Right lobe of liver (tissue), 6 donors: ENCODE data around the gene COPB1. TPM values are rescaled to one million over a fixed set of nuclear protein-coding genes. Genes with fewer than 3 reads are reported as not detected.

ENCODE experiments used
- ATAC-seq, 4 donors: fragments of 200-7000 bp; cut with Tn5 transposase; one replicate each; pipeline ENCODE4 v1.9.1; 2020; ENCODE audit warnings: mild to moderate bottlenecking in 4 of 4, moderate library complexity in 4 of 4
- DNase-seq, 3 donors: peaks; one replicate each; pipeline ENCODE4 v3.0.0-alpha.2; 2020
- H3K27ac ChIP-seq, 3 donors: fragments of 200-600 bp; one replicate each; pipeline ENCODE4 v1.8.0; 2022
- H3K27me3 ChIP-seq, 2 donors: fragments of 200-600 bp; one replicate each; pipeline ENCODE4 v1.8.0; 2022
- H3K36me3 ChIP-seq, 4 donors: fragments of 200-600 bp; sonication (generic) in 1 of 4; one replicate each; pipeline versions ENCODE4 v1.5.1 to v1.8.0; 2017 to 2022; ENCODE audit warnings: control low read depth in 1 of 4
- H3K4me1 ChIP-seq, 4 donors: fragments of 200-600 bp; sonication (generic) in 1 of 4; one replicate each; pipeline versions ENCODE4 v1.5.1 to v1.8.0; 2017 to 2022; ENCODE audit warnings: control low read depth in 1 of 4
- H3K4me3 ChIP-seq, 3 donors: fragments of 200-600 bp; one replicate each; pipeline ENCODE4 v1.8.0; 2022
- H3K9me3 ChIP-seq, 4 donors: fragments of 200-600 bp; sonication (generic) in 1 of 4; one replicate each; pipeline versions ENCODE4 v1.5.1 to v1.8.0; 2017 to 2022; ENCODE audit warnings: control low read depth in 1 of 4
- POLR2A ChIP-seq: fragments of 450-650 bp; IDR thresholded peaks from one replicate; pipeline ENCODE4 v1.6.1; 2017; ENCODE audit warnings: antibody characterized with exemption, mild to moderate bottlenecking
- WGBS: methylation state at CpG from one replicate; pipeline ENCODE4 v1.1.6; 2018; ENCODE audit warnings: low coverage, low lambda C conversion rate; ENCODE audit not compliant: insufficient coverage; ENCODE audit errors: missing lambda C conversion rate; 5-methylcytosine and 5-hydroxymethylcytosine counted together
- intact Hi-C, 2 donors: fragments of 100-400 bp; cut with DNase I; formaldehyde crosslinking; loops; one replicate each; pipeline versions ENCODE4 v1.11.2 to v1.14.1; 2022
- total RNA-seq, 6 experiments: library from RNA; depleted of rRNA in 2 of 6; stranded (reverse); fragments of >200 nt in 2 of 6; fragmentation: NEBNext Ultra II Directional in 3 of 6; extraction: Animal tissue kit (Norgen Biotek cat#: 25700) in 3 of 6; gene quantifications; one replicate each; pipeline versions ENCODE4 v1.1.0 to v1.2.4, GENCODE V29; 2016 to 2023
- TF ChIP-seq, protein P1 (sequence below), 4 donors: fragments of 200-600 bp in 3 of 4; fragments of 450-650 bp in 1 of 4; IDR thresholded peaks; one replicate each; pipeline versions ENCODE4 v1.5.1 to v1.8.0; 2016 to 2022; ENCODE audit warnings: antibody characterized with exemption in 4 of 4, mild to moderate bottlenecking in 2 of 4
- donor health status: DM: no; HTN: yes; CAD: no.
- donor health status: DM: no; HTN: no; CAD: no.
- donor health status: DM: no; HTN: no; CAD: no.
- donor health status: DM: no; HTN: yes; CAD: no.
- donor health status: DM: no; HTN: yes; CAD: no.

Gene COPB1
- total RNA-seq, 6 experiments from 2014 or later = 39.1 to 77.8 (median 56.6) TPM

DNA sequence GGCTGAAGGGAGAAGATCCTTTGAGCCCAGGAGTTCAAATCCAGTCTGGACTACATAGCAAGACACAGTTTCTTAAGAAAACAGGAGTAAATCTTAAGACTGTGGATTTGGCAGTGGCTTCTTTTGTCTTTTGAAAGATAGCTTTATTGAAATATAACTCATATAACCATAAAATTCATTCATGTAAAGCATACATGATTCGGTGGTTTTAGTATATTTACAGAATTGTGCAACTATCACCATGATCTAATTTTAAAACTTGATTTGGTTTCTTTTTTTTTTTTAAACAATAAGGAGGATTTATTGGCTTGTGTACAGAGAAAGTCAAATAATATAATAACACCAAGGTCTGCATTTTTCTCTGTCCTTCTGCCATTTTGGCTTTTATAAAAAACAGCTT, 43.6 kb upstream of the COPB1 start:
- Histone ChIP-seq H3K4me1 (peaks cover 0 to 70% (median 5%) of the 10 kb centered on the region in 4 donors), H3K27ac (peak overlapping the region in 2 of 3 donors; percentile 3 to 94), H3K36me3 (no peaks in the 10 kb centered on the region), H3K27me3 (no peaks in the 10 kb centered on the region), H3K9me3 (no peaks in the 10 kb centered on the region), H3K4me3 (no peak overlapping the region)
- intact Hi-C loops = no loop called here
- no peak for DNase-seq
- 13% methylated on average over 1 of the region's 1 CpG for WGBS
- TF ChIP-seq, protein P1, sequence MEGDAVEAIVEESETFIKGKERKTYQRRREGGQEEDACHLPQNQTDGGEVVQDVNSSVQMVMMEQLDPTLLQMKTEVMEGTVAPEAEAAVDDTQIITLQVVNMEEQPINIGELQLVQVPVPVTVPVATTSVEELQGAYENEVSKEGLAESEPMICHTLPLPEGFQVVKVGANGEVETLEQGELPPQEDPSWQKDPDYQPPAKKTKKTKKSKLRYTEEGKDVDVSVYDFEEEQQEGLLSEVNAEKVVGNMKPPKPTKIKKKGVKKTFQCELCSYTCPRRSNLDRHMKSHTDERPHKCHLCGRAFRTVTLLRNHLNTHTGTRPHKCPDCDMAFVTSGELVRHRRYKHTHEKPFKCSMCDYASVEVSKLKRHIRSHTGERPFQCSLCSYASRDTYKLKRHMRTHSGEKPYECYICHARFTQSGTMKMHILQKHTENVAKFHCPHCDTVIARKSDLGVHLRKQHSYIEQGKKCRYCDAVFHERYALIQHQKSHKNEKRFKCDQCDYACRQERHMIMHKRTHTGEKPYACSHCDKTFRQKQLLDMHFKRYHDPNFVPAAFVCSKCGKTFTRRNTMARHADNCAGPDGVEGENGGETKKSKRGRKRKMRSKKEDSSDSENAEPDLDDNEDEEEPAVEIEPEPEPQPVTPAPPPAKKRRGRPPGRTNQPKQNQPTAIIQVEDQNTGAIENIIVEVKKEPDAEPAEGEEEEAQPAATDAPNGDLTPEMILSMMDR (IDR thresholded peaks at IDR 0.05) = no peak
- no peak for TF ChIP-seq POLR2A
- ATAC-seq = no peak

DNA sequence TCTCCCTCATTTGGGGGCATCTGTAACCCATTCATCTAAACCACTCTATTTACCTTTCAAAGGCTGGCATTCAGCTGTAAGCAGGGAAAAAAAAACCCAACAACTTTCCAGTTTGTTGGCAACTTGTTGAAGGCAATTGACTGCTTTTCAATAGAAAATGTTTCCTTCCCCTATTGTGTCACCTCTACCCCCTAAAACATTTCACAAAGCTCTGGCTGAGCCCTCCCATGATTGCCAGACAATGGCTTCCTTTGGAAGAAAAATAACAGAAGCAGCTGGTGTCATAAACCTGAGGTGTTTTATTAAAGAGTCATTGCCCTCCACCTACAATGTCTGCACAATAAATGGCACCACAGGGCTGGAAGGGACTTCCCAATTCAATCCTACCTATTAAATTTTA, 42.7 kb upstream of the COPB1 start:
- Histone ChIP-seq H3K27me3 (no peaks in the 10 kb centered on the region), H3K36me3 (no peaks in the 10 kb centered on the region), H3K27ac (peak overlapping the region in 1 of 3 donors; percentile 94), H3K4me3 (no peak overlapping the region), H3K9me3 (no peaks in the 10 kb centered on the region), H3K4me1 (peaks cover 0 to 71% (median 5%) of the 10 kb centered on the region in 4 donors)
- TF ChIP-seq POLR2A = no peak
- TF ChIP-seq, protein P1 (IDR thresholded peaks at IDR 0.05) = no peak
- intact Hi-C loops = no loop called here
- DNase-seq (no peak), ATAC-seq (no peak)

DNA sequence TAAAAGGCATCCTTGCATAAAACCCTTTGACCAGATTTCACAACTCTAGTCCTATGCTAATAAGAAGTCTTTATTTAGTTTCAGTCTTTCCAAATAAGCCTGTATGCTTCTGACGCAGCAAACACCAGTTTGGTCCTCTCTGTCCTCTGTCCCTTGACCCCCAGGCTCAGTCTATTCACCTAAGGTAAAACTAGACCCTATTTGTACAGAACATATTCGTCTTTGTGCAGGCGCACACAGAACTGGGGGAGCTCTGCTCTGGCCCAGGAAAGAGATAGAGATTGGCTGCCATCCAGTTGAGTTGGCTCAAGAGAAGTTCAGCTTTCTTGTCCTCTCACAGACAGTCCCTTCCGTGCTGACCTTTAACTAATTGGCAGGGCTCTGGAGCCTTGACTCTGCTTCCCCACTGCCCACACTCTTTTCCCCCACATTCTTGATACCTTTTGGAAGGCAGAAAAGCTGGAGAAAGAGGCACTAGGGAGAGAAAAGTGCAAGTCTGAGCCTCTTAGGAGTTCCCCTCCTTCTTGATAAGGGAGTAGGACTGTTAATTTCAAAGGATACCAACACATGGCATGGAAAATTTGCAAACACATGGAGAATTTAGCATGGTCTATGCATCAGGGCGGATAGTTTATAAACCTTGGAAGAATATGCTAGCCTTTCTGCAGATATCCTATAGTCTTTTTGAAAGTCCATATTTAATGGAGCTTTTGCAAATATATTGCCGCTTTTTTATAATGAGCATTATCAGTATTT, 41.8 kb upstream of the COPB1 start:
- peak in 2 of 3 donors; percentile 76 to 93 for DNase-seq
- no peak overlapping the region for H3K4me3 ChIP-seq
- TF ChIP-seq, protein P1 (IDR thresholded peaks at IDR 0.05) = no peak
- peak; percentile 59 for TF ChIP-seq POLR2A
- H3K27ac ChIP-seq = peak overlapping the region; percentile 58 to 94 (median 65)
- H3K9me3 ChIP-seq = no peaks in the 10 kb centered on the region
- WGBS = 32% methylated on average over 6 of the region's 6 CpGs
- ATAC-seq = peak; percentile 79 to 92 (median 86)
- no peaks in the 10 kb centered on the region for H3K27me3 ChIP-seq
- H3K36me3 ChIP-seq = no peaks in the 10 kb centered on the region
- H3K4me1 ChIP-seq = peaks cover 0 to 72% (median 5%) of the 10 kb centered on the region in 4 donors
- intact Hi-C loops = no loop called here

DNA sequence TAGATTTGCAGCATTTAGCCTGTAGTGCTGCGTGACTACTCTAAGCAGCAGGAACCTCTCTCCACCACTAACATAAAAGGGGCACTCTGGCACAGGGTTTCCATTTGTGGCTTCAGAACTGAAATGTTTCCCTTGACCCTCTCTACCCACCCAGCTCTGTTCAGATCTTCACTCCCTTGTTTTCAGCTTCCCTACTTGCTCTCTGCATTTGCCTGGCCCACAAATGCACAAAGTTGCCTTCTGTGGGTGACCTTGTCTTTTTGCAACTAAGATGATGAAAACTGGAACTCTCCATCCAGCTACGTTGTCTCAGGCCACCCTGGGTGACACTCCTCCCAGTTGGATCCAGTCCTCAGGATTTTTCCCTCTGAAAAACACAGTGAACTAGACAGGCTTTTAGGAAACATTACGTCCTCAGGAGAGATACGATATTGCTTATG, 40.4 kb upstream of the COPB1 start:
- TF ChIP-seq, protein P1 (IDR thresholded peaks at IDR 0.05) = peak in 1 of 4 donors; percentile 22
- peak; percentile 43 for TF ChIP-seq POLR2A
- H3K27me3 ChIP-seq = no peaks in the 10 kb centered on the region
- 26% methylated on average over 4 of the region's 4 CpGs for WGBS
- peaks cover 0 to 72% (median 5%) of the 10 kb centered on the region in 4 donors for H3K4me1 ChIP-seq
- ATAC-seq (peak; percentile 51 to 73 (median 70)), DNase-seq (peak in 1 of 3 donors; percentile 72)
- no peak overlapping the region for H3K4me3 ChIP-seq
- H3K9me3 ChIP-seq = no peaks in the 10 kb centered on the region
- intact Hi-C loops = loop anchor here in 1 of 2 donors (10.0 kb wide), 1 partner anchor 365 kb away; no protein-coding TSS in a partner anchor
- no peaks in the 10 kb centered on the region for H3K36me3 ChIP-seq
- H3K27ac ChIP-seq = peak overlapping the region; percentile 58 to 94 (median 65)
